GM21423 (cell line): ENCODE measurements around the gene ARID3C.

ENCODE experiments used
- ATAC-seq: cut with Tn5 transposase; IDR thresholded peaks from one replicate; pipeline ENCODE4 v1.9.1; 2021; ENCODE audit warnings: mild to moderate bottlenecking, moderate library complexity; ENCODE audit not compliant: unreplicated experiment

Gene ARID3C

DNA sequence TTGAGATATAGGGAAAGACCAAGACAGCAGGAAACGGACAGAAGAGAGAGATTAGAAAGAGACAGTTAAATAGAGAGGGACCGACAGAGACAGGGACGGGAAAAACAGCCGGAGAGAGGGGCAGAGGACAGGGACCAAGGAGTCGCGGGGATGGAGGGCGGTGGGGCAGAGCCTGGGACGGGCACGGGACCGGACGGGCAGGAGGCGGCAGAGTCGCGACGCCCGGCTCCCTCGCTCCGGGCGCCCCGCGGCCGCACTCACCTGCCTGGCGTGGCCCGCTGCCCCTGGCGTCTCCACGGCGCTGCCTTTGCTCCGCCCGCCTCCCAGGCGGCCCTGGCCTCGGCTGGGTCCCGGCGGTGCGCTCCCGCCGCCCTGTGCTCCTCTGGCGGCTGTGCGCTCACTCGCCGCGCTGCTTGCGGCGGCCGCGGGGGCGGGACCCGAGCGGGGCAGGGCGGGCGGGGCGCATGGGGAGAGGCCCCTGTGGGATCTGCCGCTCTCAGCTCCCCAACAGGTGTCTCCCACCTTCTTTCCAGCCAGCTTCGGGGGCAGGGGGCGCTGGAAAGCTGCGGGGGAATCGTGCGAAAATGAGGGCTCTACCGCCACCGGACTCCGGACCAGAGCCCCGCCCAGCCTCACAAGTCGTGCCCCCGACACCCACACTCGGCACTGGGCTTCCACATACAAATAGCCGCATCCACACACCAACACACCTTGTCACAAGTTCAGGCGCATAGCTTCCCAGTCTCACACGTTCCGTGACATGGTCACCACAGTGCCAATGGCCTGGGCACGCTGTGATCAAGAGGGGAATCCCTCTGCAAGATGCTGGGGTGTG, at the start of gene ARID3C:
Gene ARID3C, minus strand, starts transcription at position 411 of the 835 bp plus-strand sequence. CDS start 1,052 bp downstream, outside the sequence.
- no peak for ATAC-seq

DNA sequence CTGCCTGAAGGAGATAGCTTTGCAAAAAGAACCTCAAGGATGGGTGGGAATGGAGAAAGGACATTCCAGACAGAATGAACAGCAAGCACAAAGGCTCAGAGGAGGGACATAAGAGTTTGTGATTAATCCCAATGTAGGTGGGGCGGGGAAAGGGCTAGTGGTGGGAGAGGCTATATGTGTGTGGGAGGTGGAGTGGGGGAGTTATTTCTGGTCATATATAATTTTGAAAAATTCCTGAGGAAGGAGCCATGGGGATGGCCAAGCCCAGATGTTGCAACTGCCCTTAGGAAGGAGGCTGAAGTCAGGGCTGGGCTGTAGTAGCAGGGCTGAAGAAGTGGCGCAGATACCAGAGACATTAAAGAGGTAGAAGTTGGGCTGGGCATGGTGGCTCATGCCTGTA, 47.0 kb upstream of the ARID3C start:
- ATAC-seq, result no peak

DNA sequence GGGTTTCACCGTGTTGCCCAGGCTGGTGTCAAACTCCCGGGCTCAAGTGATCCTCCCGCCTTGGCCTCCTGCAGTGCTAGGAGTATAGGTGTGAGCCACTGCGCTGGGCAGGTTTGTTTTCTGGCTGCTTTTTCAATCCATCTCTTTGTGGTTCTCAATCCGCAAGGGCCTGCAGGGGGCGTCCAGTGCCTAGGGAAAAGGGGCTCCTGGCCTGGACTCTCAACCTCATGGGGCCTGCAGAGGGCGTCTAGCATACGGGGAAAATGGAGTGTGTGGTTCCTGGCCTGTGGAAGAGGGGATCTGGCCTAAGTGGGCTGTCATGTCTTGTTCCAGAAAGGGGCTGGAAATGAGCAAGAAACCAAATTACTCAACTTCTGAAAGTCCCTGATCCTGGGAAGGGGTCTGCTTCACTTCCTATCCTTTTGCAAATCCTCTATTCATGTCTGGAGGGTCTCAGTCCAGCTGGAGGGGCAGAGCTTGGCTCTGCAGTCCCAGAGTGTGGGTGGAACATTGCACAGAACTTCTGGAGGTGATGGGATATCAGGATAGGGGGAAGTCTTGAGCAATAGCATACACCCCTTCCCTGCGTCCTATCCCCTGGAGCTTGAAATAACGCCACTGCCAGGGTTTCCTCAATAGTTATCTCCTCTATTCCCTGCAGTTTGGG, 46.3 kb upstream of the ARID3C start:
- ATAC-seq, result no peak

DNA sequence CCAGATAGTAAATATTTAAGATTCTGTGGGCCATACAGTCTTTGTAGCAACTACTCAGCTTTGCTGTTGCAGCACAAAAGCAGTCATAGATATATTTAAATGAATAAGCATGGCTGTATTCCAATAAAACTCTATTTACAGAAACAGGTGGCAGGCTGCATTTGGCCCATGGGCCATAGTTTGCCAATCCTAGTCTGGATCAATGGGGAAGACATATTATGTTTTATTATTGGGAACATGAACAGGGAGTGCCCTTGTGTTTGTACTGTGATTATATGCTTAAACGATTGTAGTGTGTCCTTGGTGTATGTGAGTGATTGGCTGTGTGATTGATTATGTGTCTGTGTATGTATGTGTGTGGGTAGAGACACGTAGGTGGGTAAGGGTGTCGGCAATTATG, 45.6 kb upstream of the ARID3C start:
- ATAC-seq, result no peak

- ATAC-seq, result no peak
These were observed 42.4 kb upstream of the ARID3C start for GRCh38 chr9:34671307-34671706.

GRCh38 chr9:34669809-34670562, 41.1 kb upstream of the ARID3C start:
- ATAC-seq, result no peak

DNA sequence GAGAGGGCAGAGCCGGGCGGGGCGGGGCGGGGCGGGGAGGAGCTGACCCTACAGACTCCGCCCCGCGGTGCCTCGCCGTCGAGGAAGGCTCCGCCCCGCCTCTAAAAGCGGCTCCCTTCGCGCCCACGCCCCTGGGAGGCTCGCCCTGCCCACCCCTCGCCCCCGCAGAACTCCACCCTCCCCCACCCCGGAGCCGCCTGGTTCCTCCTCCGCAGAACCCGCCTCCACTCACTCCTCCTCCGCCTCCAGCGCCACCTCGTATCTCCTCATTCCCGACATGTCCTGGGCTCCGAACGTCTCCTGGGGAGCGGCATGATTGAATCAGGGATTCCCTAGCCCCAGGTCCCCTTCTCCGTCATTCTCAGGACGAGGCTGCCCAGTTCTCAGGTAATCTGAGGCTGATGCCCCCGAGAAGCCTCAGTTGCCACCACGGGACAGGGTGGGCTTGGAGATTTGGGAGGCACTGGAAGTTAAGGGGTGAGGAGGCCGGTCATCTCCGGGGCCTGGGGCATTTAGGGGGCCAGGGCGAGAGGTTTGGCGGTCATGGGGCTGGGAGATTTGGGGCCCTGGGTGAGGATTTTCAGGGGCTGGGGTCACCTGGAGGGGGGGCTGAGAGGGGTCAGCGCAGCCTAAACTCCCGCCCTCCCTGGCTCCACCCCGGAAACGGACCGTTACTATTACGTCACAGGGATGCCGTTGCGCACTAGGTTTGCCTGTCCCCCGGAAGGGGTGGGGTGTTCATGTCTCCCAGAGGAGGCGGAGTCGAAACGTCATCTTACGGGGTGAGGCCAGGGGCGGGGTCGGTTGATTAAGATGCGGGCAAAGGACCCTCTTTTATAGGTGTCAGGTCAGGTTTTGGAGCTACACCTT, 36.8 kb upstream of the ARID3C start:
- ATAC-seq, result peak; percentile 76

DNA sequence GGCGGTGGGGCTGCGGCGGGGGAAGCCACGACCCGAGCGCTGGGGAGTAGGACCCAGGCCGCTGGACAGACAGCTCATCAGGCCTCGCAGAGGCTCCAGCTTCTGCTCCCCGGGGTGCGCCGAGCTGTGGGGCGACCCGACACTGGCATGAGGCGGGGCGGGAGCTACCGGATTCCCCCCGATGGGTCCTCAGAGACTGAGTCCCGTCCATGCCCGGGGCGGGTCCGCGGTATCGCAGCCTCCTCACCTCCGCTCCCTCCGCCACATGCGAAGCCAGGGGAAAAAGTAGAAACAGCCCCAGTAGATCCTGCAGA, 36.2 kb upstream of the ARID3C start:
- no peak for ATAC-seq

DNA sequence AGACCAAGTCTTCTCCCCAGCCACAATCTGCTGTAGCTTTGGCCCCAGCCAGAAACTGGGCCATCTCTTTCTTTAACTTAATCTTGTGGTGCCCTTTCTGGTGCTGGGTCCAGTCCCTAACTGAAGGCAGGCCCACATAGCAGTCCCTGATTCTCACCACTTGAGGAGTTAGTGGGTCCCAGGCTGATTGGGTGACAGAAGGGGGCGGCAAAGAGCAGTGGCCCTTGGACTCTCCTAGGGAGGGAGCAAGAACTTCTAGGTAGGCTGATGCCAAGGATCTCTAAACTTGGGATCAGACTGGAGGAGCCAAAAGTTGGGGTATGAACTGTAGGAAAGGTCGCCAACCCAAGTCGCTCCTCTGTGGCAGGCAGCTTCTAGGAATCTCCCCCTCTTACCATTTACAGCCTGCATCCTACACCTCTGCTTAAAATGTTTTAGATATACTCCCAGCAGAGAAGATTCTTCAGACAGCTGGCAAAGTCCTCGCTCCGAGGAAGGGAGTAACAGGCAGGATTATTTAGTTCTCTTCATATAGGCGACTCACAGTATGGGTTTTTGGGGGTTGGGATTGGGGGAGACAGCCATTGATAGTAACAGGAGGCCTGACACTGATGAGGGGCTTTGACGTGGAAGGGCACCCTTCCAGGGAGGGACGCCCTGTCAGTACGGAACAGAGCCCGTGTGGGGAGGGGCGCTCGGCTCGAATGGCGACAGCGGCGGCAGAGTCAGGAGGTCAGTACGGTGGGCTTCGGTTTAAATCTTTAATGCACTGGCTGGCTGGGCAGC, 35.6 kb upstream of the ARID3C start:
- no peak for ATAC-seq

DNA sequence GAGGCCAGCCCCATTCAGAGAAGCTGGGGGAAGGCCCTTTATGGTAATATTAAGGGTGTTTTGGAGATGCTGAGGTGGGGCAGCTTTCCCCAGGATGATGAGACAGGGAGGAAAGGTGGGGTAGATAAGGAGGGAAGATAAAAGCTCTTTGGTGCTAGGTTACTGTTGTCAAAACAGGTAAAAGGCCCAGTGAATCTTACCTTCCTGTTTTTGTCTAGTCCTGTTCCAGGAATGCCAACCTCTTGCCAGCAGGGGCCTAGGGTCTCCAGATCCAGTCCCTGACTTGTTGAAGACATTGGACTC, 34.4 kb upstream of the ARID3C start:
- no peak for ATAC-seq

DNA sequence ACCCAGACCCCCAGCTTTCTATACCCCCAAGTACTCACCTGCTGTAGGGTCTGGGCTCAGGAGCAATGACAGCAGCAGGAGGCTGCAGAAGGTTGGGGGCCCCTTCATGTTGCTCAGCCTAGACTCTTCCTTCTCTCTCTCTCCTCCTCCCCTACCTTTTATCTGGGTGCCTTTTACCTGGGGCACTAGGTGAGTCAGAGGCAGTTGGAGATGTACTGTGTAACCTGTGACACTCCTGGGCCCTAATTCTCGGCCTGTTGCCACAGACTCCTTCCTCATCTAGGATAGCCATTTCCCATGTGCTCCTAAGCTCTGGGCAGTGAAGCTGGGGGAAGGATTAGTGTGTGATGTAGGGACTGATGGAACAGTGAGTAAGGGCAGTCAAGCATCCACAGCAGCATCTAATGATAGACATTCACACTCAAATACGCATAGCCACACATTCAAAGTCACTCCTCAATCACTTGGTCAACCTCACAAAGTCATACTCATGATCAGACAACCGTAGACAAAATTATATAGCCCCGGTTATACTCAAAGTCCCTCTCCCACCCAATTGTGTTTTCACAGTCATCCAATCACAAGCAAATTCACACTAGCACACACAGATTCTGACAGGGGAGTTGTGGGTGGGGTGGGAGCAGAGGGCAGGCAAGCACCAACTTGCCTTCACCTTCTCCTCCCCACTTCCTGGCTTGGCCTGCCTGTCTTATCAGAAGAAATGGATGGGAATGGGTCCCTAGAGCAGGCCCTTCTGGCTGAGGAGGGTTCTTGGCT, 33.8 kb upstream of the ARID3C start, which contains the start of gene CCL27:
Gene CCL27, minus strand, starts transcription at position 132 of the 777 bp plus-strand sequence. Its CDS starts 24 bp downstream, at position 108.
- no peak for ATAC-seq

DNA sequence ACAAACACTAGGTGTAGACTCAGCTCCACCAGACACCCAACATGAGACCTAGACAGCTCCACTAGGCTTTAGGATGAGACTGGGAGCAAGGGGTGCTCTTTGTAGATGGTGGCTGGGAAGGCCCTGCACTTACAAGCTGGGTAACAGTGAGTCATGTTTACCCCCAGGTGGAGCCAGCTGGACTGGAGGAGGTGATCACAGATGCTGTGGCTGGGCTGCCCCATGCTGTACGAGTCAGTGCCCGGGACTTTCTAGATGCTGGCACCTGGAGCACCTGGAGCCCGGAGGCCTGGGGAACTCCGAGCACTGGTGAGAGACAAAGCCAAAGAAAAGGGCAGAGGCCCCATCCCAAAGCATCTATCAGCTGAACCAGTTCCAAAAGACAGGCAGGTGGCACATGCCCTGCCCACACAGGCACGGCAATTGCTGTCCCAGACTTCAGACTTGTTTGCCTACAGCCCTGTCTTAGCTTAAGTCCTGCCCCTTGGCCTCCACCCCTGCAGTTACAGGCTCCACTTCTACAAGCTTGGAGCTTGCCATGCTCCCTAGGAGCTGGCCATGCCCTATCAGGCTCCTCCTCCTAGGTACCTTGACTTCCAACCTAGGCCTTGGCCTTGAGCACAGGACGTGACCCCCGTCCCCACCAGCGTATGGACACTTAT, 30.9 kb upstream of the ARID3C start:
- ATAC-seq, result no peak

DNA sequence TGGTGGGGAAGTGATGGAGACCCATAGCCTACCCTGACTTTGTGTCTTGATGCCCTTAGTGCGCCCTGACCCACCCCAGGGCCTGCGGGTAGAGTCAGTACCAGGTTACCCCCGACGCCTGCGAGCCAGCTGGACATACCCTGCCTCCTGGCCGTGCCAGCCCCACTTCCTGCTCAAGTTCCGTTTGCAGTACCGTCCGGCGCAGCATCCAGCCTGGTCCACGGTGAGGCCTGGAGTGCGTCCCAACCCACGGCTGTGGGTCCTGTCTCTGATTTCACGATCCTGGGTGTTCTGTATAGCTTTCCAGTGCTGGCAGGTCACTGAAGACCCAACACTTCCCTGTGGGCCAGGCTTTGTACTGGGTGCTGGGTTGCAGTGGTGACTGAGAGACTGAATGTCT, 29.6 kb upstream of the ARID3C start:
- ATAC-seq, result no peak

DNA sequence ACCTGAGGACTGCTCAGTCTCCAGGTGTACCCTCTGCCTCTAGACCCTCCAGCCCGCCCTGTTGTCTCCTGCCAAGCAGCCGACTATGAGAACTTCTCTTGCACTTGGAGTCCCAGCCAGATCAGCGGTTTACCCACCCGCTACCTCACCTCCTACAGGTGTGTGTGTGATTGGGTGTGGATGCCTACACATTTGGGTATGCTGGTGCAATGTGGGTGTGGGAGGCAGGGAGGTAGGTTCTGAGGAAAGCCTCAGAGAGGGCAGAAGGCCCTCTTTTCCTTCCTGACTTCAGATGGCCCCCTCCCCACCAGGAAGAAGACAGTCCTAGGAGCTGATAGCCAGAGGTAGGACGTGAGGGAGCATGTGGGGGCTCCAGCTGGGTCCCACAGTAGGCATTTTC, 28.1 kb upstream of the ARID3C start:
- ATAC-seq, result no peak

DNA sequence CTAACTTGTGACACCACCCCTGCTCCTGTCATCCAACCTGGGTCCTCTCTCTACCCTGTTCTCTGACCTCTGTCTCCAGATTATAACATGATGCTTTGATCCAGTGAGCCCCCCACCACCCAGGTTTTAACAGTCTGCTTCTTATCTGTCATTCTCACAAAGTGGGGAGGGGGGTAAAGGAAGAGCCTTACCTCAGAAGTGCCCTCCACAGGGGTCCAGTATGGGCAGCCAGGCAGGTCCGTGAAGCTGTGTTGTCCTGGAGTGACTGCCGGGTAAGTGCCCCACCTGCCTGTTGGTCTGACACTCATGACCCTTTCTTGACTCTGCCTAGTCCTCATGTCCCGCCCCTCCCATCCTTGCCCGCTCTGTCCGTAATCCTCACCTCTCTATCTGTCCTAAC, 26.5 kb upstream of the ARID3C start:
- ATAC-seq, result no peak

DNA sequence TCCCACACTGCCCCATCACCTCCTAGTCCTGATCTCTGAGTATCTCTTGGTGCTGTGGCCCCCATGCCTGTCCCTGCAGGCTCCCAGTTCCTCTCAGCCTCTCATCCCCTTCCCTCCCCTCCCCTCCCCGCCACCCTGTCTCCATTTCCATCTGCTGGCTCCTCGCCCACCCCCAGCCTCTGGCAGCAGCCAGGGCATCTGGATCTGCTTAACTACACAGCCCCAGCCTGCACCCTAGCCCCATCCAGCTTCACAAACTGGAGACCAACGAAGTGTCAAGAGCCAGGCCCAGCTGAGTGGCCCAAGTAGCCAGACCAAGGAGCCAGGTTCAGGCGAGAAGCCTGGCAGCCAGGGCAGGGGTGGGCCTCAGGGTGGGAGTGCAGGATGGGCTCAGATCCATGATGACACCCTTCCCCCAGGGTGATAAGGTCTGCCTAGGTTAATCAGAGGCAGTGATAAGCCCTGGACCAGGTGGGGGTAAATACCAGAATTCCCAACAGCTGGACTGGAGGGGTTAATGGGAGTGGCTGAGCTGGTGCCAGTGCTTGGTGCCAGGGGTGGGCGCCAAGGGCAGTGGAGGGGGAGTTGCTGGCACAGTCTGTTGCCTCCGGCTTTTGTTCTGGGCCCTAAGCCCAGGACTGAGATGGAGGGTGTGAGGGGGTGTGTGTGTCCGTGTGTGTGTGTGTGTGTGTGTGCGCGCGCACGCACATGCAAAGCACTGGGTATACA, 25.6 kb upstream of the ARID3C start:
- no peak for ATAC-seq

DNA sequence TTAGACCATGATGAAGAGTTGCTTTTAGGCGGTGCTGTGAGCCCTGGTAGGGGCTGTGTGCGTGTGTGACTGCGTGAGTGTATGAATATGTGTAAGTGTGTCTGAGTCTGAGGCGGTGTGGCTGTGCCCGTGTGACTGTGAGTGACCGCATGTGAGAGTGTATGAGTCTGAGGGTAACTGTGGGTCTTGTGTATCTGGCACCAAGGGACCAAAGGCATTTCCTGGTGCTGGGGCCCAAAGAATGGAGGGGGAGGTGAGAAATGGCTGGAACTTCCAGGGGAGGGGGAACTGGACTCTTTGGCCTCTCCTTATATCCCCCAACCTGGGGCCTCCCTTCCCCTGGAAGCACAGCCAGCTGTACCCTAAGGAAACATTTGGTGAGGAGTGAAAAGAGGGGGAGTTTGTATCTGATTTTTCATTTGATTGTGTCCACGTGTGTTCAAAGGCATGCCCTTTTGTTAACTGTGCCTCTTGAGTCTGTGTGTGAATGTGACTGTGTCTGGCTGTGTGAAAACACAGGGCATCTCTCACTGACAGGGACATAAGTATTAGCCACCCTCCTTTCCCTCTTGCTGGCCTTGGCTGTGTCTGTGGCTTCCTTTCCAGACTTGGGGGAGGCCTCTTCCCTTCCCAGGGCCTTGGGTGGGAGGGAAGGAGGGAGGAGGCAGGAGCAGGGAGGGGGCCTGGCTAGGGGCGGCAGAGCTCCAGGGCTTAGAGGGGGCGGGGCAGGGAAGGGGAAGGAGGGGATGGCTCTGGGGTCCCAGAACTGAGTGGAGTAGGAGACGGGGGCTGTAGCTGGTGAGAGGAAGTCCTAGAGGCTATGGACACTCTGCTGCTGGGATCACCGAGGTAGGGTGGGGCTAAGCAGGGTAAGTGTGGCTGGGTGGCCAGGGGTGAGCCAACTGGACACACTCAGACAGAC, 24.5 kb upstream of the ARID3C start:
- no peak for ATAC-seq
